H7 (cell line): ENCODE data around the gene TENM3. TPM values are rescaled to one million over a fixed set of nuclear protein-coding genes. Genes with fewer than 3 reads are reported as not detected.
A peak's percentile ranks its signal among the peaks of the same experiment; 100 is the strongest.

Experiments
- DNase-seq: peaks from one replicate; pipeline ENCODE4 v3.0.0; 2012
- H3K27me3 ChIP-seq: 2 replicates; pipeline ENCODE4 v1.6.0; 2011; ENCODE audit warnings: mild to moderate bottlenecking, low read length; ENCODE audit not compliant: control insufficient read depth, insufficient read depth
- H3K36me3 ChIP-seq: replicated peaks from 2 replicates; pipeline ENCODE4 v1.5.1; 2011; ENCODE audit warnings: low read length; ENCODE audit not compliant: control insufficient read depth, insufficient read depth
- H3K4me3 ChIP-seq: 2 replicates; pipeline ENCODE4 v1.5.1; 2011; ENCODE audit warnings: low read depth, mild to moderate bottlenecking, control low read depth, low read length, moderate library complexity; ENCODE audit not compliant: insufficient read depth
- total RNA-seq: library from RNA; depleted of rRNA; stranded (reverse); fragments of >200 nt; shearing (Covaris generic); gene quantifications from 2 replicates; pipeline ENCODE4 v1.2.3, GENCODE V29; 2014

Gene TENM3
- total RNA-seq, 1 experiment from 2014 or later, result 67.1 TPM

DNA sequence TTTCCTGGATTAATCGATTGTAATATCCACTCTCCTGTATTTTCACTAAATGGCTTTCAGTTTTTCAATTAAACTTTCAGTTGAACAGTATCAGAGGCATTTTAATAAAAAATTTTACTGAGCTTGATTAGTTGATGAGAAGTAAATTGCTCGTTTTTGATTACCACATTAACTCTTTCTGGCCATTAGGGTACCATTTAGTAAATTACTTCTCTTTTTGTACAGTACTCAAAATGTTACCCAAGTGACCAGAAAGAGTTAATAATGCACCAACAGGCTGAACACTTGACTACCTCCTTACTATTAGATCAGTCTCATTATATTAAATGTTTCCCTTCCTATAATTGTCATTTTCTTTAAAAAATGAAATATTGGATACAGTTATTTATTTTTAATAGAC lies 289.2 kb downstream of the TENM3 start:
- no peak overlapping the region for H3K4me3 ChIP-seq
- no peak for DNase-seq
- no peaks in the 10 kb centered on the region for H3K36me3 ChIP-seq
- no peaks in the 10 kb centered on the region for H3K27me3 ChIP-seq

GRCh38 chr4:182533964-182534363 lies 290.8 kb downstream of the TENM3 start:
- H3K4me3 ChIP-seq, result no peak overlapping the region
- H3K27me3 ChIP-seq, result no peaks in the 10 kb centered on the region
- H3K36me3 ChIP-seq, result no peaks in the 10 kb centered on the region
- no peak for DNase-seq

- H3K36me3 ChIP-seq, result no peaks in the 10 kb centered on the region
- no peaks in the 10 kb centered on the region for H3K27me3 ChIP-seq
- H3K4me3 ChIP-seq, result no peak overlapping the region
- no peak for DNase-seq
These were observed 293.1 kb downstream of the TENM3 start for GRCh38 chr4:182536221-182536811.

GRCh38 chr4:182537031-182537795 lies 294.0 kb downstream of the TENM3 start:
- Histone ChIP-seq H3K27me3 (no peaks in the 10 kb centered on the region), H3K36me3 (no peaks in the 10 kb centered on the region), H3K4me3 (no peak overlapping the region)
- no peak for DNase-seq

DNA sequence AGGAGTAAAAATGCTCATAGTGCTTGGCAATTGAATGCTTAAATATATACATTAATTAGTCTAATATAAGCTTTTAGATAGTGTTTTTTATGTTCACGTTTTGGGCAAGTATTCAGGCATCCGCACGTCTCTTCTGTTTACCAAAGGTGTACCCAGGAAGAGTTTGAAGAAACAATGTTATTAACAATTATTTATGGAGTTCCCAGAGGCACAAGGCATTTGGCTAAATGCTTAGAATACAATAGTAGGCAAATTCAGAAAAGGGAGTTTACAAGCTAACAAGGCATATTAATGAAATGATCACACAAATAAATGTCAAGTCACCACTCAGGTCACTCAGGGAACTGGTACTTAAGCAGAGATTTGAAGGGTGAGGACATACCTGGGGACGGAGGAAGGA lies 294.8 kb downstream of the TENM3 start:
- Histone ChIP-seq H3K27me3 (no peaks in the 10 kb centered on the region), H3K36me3 (no peaks in the 10 kb centered on the region), H3K4me3 (no peak overlapping the region)
- DNase-seq, result no peak

GRCh38 chr4:182540496-182540895 lies 297.3 kb downstream of the TENM3 start:
- no peak for DNase-seq
- H3K27me3 ChIP-seq, result no peaks in the 10 kb centered on the region
- no peaks in the 10 kb centered on the region for H3K36me3 ChIP-seq
- no peak overlapping the region for H3K4me3 ChIP-seq

DNA sequence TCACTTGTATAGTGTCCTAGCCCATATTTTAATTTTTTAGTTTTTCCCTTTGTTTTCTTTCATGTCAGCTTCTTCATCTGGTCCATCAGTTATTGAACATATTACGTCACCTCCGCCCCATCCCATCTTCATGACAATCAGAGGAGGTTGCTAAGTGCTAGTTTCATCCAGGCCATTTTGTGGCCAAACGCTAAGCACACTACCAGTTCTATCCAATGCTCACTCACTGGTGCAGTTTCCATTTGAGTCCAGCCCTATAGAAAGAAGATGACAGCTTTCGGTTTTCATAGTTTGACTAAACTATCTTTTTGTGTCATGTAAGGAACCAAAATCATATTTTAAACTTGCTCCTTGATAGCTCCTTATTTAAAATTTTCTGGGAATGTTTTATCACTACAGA lies 304.2 kb downstream of the TENM3 start:
- no peak for DNase-seq
- Histone ChIP-seq H3K4me3 (no peak overlapping the region), H3K36me3 (no peaks in the 10 kb centered on the region), H3K27me3 (no peaks in the 10 kb centered on the region)

DNA sequence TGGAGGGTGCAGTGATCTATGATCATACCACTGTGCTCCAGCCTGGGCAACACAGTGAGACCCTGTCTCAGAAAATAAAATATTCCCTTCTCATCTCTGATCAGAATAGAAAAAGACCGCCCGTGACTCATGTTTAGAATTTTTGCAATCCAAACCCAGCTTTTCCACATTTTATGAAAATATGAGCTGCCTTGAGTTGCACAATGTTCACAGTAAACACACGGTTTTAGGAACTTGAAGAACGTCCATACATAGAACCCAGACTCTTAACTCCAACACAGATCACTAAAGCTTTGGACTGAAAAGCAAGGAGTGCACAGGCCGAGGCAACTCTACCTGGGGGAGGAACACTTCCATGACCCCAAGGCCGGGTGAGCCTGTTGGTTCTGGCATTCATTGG lies 305.0 kb downstream of the TENM3 start:
- Histone ChIP-seq H3K36me3 (no peaks in the 10 kb centered on the region), H3K27me3 (no peaks in the 10 kb centered on the region), H3K4me3 (no peak overlapping the region)
- DNase-seq, result no peak

DNA sequence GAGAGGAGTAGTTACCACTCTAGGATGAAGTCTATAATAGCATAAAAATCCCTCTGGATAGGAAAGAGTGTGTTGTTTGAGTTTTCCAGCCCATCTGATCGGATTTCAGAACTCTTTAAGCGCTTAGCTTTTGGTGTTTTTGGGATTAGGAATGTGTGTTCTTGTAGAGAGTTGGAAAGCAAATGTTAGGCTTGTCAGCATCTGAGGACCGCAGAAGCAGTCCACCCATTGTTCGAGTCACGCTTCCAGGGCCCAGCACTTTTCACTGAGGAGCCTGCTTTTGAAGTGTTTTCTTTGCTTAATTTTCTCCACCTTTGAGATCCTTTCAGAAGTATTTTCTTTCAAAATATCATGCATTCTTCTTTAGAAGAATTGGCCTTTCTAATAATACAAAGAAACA lies 306.2 kb downstream of the TENM3 start:
- DNase-seq, result no peak
- Histone ChIP-seq H3K4me3 (no peak overlapping the region), H3K36me3 (no peaks in the 10 kb centered on the region), H3K27me3 (no peaks in the 10 kb centered on the region)

- Histone ChIP-seq H3K4me3 (no peak overlapping the region), H3K27me3 (no peaks in the 10 kb centered on the region), H3K36me3 (no peaks in the 10 kb centered on the region)
- DNase-seq, result no peak
These were observed 309.7 kb downstream of the TENM3 start for GRCh38 chr4:182552948-182553347.

- DNase-seq, result no peak
- Histone ChIP-seq H3K4me3 (no peak overlapping the region), H3K36me3 (no peaks in the 10 kb centered on the region), H3K27me3 (no peaks in the 10 kb centered on the region)
These were observed 310.5 kb downstream of the TENM3 start for GRCh38 chr4:182553653-182554052.

DNA sequence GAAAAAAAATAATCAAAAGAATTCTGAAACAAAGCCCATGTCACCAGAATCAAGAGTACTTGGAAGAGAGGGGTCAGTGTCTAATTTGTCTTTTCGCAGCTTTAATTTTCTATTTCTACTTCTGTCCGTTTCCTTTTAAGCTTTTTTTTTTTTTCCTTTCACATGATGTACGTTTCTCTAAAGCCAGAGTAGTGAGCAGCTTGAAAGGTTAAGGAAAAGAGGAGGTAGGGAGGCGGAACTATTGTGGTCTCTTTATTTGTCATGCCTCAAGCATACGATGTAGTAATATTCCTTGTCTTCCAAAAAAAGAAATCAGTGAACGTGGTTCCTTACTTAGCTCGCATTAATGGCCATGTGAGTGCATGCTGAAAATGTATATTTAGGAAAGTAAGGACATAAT lies 311.5 kb downstream of the TENM3 start:
- Histone ChIP-seq H3K4me3 (no peak overlapping the region), H3K36me3 (no peaks in the 10 kb centered on the region), H3K27me3 (no peaks in the 10 kb centered on the region)
- DNase-seq, result no peak

DNA sequence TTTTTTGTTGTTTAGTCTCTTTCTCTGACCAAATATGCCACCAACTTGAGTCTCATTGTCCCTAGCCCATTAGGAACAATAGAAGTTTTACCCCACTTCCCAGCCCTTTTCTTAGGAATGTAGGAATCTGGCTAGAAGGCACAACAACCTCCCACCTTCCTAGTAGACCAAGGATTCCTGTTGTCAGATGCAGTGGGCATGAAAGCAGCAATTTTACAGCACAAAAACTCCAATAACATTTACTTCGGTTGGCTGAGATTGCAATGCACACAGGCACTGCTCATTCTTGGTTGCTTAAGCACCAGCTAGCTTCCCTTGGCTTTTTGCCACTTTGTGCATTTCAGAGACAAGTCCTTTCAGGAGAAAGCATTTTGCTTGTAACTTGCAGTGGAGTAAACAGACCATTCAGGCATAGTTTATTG lies 312.8 kb downstream of the TENM3 start:
- no peak overlapping the region for H3K4me3 ChIP-seq
- H3K27me3 ChIP-seq, result no peaks in the 10 kb centered on the region
- no peaks in the 10 kb centered on the region for H3K36me3 ChIP-seq
- DNase-seq, result no peak

DNA sequence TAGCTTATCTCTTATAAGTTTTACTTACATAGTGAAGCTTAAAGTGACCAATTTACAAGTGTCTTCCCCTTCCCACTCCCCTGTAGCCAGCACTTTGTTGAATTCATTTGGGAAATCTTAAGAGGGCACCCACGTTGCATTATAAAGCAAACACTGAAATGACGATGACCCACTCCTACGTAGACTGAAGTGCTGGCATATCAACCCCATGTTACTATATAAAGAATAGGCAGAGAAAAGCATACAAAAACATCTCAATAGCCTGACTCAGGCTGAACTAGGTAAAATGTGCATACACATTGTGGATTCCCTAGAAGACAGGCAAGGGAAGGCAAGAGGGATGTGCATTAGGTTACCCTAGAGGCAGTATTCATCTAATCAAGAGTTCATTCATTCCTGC lies 313.4 kb downstream of the TENM3 start:
- DNase-seq, result no peak
- Histone ChIP-seq H3K4me3 (no peak overlapping the region), H3K27me3 (no peaks in the 10 kb centered on the region), H3K36me3 (no peaks in the 10 kb centered on the region)

- Histone ChIP-seq H3K27me3 (no peaks in the 10 kb centered on the region), H3K4me3 (no peak overlapping the region), H3K36me3 (no peaks in the 10 kb centered on the region)
- DNase-seq, result peak; percentile 28
These were observed 317.2 kb downstream of the TENM3 start for GRCh38 chr4:182560358-182560757.
